ENCODE data around the gene TMEM233.

The TMEM233 gene

GRCh38 chr12:119593578-119594398 lies at the start of gene TMEM233:
Gene TMEM233, plus strand, starts transcription at chr12:119593774. Its CDS starts 75 bp downstream, at chr12:119593849.
- no peak for DNase-seq

DNA sequence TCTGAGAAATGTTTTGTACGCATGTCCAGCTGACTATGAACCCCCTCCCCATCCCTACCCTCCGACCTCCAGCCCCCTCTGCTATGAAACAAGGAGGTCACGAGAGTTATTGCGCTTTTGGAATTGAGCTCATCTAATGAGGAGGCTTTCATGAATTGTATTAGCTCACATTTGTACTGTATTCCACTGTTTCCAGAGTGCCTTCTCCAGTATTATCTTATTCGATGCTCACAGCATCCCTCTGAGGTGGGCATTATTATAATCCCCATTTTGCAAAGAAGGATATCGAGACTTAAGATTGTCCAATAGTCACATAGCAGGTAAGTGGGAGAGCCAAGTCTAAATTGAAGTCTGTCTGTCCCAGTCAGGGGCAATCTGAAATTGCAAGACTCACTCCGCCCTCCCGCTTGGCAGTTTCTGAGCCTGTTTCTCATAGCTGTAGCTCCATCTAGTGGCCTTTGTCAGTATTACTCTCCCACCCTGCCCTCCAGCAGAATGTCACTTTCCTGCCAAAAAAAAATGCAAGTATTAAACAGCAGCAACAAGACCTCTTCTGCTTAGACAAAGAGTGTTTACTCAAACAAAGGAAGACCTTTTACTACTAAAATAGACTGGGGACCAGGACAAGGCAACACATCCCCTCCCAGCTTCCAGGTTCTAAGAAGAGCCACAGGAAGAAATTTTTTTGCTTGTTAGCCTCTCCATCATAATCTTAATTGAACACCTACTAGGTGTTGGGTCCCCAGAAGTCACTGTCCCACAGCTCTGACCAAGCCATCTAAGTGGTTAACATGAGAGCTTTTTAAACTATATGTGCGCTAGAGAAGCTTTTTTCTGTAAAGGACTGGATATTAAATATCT lies 48.6 kb upstream of the TMEM233 start:
- peak; percentile 51 for DNase-seq

- no peak for DNase-seq
Observed at GRCh38 chr12:119546340-119546739, 47.2 kb upstream of the TMEM233 start.

GRCh38 chr12:119547001-119547400 lies 46.6 kb upstream of the TMEM233 start:
- DNase-seq, result no peak

GRCh38 chr12:119556854-119557253 lies 36.7 kb upstream of the TMEM233 start:
- DNase-seq, result no peak

DNA sequence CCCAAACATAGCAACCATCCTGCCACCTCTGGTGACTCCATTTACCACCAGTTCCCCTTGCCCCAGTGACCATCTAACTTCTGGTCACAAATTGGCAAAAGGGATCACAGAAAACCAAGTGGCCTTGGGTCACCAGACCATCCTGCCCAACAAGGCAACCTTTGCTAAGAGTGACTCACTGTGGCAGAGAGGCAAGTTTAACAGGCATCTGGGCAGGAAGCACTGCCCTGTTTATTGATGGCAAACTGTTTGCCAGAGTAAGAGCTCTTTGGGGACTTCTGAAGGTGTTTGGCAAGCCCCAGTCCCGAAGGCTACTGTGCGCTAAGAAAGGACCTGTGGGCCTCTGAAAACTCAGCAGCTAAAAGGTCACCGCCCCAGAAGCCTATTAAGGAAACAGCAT lies 28.2 kb upstream of the TMEM233 start:
- no peak for DNase-seq

DNA sequence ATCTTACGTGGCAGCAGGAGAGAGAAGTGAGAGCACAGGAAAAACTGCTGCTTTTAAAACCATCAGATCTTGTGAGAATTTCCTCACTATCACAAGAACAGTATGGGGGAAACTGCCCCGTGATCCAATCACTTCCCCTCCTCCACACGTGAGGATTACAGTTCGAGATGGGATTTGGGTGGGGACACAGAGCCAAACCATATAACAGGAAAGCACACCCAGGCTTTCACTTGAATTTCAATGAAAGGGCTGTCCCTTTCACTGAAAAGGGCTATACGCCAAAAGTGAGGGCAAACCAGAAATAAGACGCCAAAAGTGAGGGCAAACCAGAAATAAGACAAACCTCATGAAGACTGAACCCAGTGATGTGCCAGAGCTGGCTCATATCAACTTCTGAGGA lies 22.8 kb upstream of the TMEM233 start:
- DNase-seq, result no peak

DNA sequence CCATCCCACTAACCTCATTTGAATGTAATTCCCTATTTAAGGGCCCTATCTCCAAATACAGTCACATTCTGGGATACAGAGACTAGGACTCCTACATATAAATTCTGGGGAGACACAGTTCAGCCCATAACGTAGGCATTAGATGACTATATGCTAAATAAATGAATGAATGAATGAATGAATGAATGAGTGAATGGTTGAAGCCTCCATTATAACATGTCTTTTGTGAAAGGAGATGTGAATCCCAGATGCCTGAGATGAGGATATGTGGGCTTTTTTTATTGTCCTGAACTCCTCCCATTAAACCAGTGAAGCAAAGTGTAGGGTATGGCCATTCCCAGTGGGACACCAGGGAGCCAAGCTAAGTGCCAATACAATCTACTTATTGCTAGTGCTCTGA lies 20.5 kb upstream of the TMEM233 start:
- DNase-seq, result no peak

- DNase-seq, result no peak
Observed at GRCh38 chr12:119574255-119574654, 19.3 kb upstream of the TMEM233 start.

DNA sequence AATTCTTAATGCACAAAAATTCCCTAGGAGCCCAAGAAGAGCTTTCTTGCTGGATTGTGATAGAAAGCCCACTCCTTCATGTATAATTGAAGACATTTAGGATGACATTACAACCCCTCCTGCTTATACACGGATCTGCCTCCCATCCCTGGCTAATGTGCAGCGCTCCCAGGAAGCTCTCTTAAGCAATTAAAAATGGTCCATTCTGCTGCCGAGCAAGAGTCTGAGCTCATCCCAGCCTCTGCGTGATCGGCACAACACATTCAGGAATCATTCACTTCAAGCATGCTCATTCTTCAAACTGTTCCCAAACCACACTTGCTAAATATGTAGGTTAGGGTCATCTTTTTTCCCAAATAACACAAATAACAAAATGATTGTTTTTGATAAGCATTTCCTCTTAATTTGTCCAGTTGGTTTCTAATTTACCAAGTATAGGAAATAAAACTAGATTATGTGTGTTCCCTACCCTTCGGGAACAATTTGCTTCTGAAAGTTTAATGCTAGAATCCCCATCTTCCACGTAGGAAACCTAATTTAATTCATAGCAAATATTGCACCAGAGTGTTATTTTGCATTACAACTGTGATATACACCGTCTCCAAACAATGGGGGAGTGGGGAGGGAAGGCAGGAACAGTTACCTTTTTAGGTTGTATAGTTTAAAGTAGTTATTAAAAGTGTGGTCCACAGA lies 17.3 kb upstream of the TMEM233 start:
- DNase-seq, result no peak

GRCh38 chr12:119576915-119577314 lies 16.7 kb upstream of the TMEM233 start:
- DNase-seq, result no peak

GRCh38 chr12:119578112-119578511 lies 15.5 kb upstream of the TMEM233 start:
- no peak for DNase-seq

DNA sequence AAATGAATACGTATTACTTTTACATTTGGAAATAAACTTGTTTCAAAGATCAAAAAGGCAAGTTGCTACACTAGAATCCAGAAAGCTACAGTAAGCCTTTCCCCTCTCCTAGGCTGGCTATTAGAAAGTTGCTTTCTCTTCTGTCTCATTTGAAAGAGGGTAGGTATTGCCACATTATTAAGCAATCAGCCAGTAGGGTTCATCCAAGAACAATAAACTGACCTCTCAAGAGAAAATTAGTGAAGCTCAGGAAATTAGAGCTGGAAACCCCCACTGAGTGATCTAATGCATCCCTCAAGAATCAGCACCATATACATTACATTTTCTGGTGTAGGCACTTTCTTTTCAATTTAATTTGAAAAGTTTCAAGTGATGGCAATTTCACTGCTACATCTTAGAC lies 4.5 kb upstream of the TMEM233 start:
- DNase-seq, result no peak

- no peak for DNase-seq
Observed at GRCh38 chr12:119589634-119590033, 3.9 kb upstream of the TMEM233 start.

DNA sequence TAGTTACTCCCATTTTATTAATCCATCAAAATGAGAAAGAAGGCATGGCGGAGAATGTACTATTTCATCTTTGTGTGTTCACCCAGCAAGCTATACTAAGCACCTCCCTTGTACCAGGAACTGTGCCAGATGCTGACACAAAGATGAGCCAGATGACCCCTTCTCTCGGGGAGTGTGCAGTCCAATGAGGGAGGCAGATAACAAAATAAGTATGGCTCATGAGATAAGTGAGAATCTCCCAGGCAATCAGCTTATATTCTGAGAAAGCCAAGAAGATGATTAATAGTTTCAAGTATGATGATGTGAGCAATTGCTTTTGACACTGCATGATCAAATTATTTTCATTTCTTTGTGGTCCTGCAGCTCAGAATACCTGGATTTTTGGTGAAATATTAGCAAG lies 1.3 kb upstream of the TMEM233 start:
- no peak for DNase-seq

DNA sequence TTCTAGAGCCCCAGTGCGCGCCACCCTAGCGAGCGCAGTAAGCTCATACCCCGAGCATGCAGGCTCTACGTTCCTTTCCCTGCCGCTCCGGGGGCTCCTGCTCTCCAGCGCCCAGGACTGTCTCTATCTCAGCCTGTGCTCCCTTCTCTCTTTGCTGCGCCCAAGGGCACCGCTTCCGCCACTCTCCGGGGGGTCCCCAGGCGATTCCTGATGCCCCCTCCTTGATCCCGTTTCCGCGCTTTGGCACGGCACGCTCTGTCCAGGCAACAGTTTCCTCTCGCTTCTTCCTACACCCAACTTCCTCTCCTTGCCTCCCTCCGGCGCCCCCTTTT lies 791 bp downstream of the TMEM233 start:
- DNase-seq, result no peak

- no peak for DNase-seq
Observed at GRCh38 chr12:119594772-119595445, 1.3 kb downstream of the TMEM233 start.

- DNase-seq, result no peak
Observed at GRCh38 chr12:119598159-119598558, 4.6 kb downstream of the TMEM233 start.

DNA sequence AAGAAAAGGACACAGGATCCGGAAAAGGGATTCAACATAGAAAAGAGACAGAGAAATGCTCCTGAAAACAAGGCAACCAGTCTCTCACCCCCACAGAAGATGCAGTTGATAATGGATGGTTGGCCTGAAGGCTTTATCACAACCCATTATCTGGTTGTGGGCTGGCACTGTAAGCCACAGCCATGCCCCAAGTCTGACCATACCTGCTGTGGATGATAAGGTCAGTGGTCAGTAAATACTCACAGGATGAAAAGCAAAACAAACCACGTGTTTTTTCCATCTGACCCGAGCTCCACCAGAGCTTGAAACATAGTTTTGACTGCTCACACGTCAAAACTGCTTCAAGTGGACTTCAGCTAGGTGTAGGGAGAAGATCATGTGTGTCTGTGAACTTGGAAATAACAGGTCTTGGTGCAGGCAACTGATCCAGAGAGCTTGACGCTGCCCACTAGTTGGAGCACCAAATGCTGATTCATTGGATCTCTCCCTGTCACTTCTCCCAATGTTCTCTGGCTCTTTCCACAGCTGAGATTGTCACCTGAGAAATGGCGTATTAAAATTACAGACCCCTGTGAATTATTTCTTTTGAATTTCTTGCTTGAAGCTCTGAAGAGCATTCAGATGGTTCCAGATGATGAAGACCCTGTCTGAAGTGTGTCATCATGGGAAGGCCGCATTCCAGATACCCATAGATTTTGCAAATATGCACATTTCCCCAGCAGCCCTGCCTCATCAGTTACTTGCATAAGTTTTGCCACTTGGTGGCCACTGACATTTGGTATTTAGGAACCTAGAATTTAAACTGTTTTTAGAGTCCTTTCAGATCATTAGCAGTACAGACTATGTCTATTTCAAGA lies 8.5 kb downstream of the TMEM233 start:
- no peak for DNase-seq

GRCh38 chr12:119602734-119603094 lies 9.1 kb downstream of the TMEM233 start:
- DNase-seq, result no peak

- DNase-seq, result no peak
Observed at GRCh38 chr12:119603767-119604166, 10.2 kb downstream of the TMEM233 start.

DNA sequence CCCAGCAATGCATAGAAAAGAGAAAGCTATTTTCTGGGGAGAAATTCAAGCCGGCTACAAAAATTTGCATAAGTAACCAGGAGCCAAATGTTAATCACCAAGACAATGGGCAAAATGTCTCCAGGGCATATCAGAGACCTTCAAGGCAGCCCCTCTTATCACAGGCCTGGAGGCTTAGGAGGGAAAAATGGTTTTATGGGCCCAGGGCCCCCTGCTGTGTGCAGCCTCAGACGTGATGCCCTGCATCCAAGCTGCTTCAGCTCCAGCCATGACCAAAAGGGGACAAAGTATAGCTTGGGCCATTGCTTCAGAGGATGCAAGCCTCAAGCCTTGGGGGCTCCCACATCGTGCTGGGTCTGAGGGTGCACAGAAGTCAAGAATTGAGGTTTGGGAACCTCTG lies 15.8 kb downstream of the TMEM233 start:
- no peak for DNase-seq
